ENCODE data around the gene IGLL1. TPM values are rescaled to one million over a fixed set of nuclear protein-coding genes. Genes with fewer than 3 reads are reported as not detected.

Gene IGLL1
- total and polyA plus RNA-seq, 2 experiments from 2014 or later = not detected

DNA sequence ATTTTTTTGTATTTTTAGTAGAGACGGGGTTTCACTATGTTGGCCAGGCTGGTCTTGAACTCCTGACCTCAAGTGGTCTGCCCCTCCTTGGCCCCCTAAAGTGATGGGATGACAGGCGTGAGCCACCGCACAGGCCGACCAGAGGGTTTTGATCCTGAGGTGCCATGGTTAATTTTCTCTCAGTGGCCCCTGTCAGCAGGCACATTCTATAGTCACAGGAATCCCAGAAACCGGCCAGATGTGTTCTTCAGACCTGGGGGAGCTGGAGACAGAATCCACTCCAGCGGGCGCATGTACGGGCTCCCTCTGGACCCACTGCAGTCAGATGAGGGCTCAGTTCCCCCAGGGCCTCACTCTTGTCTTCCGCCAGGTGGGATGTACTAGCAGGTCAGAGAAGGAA is 17.0 kb downstream of the IGLL1 start:
- H3K27me3 Mint-ChIP-seq (ENCODE audit: insufficient read depth, low read depth, poor library complexity) = peaks cover 39% of the 10 kb centered on the region

More for the DNA sequence above, 17.0 kb downstream of the IGLL1 start:
- Histone ChIP-seq H3K27me3 (ENCODE audit: insufficient read depth) (peaks cover 46% of the 10 kb centered on the region), H3K79me2 (replicated peaks; ENCODE audit: insufficient read depth) (no peaks in the 10 kb centered on the region), H4K20me1 (replicated peaks; ENCODE audit: insufficient read depth) (no peaks in the 10 kb centered on the region), H3K4me2 (no peak overlapping the region), H3K36me3 (ENCODE audit: insufficient read depth) (no peaks in the 10 kb centered on the region), H3K4me1 (ENCODE audit: insufficient read depth) (no peaks in the 10 kb centered on the region), H3K9me2 (ENCODE audit: insufficient read depth) (no peaks in the 10 kb centered on the region), H3F3A (replicated peaks; ENCODE audit: low read depth) (0 out of 2 replicates have a peak, but pooled peaks cover 6% of the 10 kb centered on the region), H3K4me3 (no peak overlapping the region), H2AFZ (no peak overlapping the region), H3K27ac (ENCODE audit: low read depth) (no peak overlapping the region)
- DNase-seq (ENCODE audit: low spot score) (no peak), ATAC-seq (no peak)
- Mint-ChIP-seq H3K4me3 (no peak overlapping the region), H3K9me3 (peaks cover 2% of the 10 kb centered on the region; the same call in 1 of the 3 replicates), H3K27ac (no peak overlapping the region), H3K36me3 (ENCODE audit: low read depth) (no peaks in the 10 kb centered on the region), H3K4me1 (peaks cover 13% of the 10 kb centered on the region)
- TF ChIP-seq EZH2phosphoT487 (IDR thresholded peaks at IDR 0.05; ENCODE audit: unreplicated experiment) (no peak), EZH2 (IDR thresholded peaks at IDR 0.05; ENCODE audit: low read depth, unreplicated experiment) (no peak), ZNF331 (CRISPR knock-in tag; IDR thresholded peaks at IDR 0.05; ENCODE audit: low read depth) (no peak), JUNB (IDR thresholded peaks at IDR 0.05; ENCODE audit: unreplicated experiment) (no peak), ZNF114 (CRISPR knock-in tag; IDR thresholded peaks at IDR 0.05) (no peak), POLR2AphosphoS5 (IDR thresholded peaks at IDR 0.05; ENCODE audit: low read depth) (no peak), STAT1 (IDR thresholded peaks at IDR 0.05; ENCODE audit: unreplicated experiment) (no peak), NANOG (IDR thresholded peaks at IDR 0.05; ENCODE audit: borderline replicate concordance) (no peak), CREB1 (CRISPR knock-in tag; IDR thresholded peaks at IDR 0.05; ENCODE audit: low read depth) (no peak)
- TF ChIP-seq, protein P1, sequence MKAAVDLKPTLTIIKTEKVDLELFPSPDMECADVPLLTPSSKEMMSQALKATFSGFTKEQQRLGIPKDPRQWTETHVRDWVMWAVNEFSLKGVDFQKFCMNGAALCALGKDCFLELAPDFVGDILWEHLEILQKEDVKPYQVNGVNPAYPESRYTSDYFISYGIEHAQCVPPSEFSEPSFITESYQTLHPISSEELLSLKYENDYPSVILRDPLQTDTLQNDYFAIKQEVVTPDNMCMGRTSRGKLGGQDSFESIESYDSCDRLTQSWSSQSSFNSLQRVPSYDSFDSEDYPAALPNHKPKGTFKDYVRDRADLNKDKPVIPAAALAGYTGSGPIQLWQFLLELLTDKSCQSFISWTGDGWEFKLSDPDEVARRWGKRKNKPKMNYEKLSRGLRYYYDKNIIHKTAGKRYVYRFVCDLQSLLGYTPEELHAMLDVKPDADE (IDR thresholded peaks at IDR 0.05) = no peak
- TF ChIP-seq, protein P2, sequence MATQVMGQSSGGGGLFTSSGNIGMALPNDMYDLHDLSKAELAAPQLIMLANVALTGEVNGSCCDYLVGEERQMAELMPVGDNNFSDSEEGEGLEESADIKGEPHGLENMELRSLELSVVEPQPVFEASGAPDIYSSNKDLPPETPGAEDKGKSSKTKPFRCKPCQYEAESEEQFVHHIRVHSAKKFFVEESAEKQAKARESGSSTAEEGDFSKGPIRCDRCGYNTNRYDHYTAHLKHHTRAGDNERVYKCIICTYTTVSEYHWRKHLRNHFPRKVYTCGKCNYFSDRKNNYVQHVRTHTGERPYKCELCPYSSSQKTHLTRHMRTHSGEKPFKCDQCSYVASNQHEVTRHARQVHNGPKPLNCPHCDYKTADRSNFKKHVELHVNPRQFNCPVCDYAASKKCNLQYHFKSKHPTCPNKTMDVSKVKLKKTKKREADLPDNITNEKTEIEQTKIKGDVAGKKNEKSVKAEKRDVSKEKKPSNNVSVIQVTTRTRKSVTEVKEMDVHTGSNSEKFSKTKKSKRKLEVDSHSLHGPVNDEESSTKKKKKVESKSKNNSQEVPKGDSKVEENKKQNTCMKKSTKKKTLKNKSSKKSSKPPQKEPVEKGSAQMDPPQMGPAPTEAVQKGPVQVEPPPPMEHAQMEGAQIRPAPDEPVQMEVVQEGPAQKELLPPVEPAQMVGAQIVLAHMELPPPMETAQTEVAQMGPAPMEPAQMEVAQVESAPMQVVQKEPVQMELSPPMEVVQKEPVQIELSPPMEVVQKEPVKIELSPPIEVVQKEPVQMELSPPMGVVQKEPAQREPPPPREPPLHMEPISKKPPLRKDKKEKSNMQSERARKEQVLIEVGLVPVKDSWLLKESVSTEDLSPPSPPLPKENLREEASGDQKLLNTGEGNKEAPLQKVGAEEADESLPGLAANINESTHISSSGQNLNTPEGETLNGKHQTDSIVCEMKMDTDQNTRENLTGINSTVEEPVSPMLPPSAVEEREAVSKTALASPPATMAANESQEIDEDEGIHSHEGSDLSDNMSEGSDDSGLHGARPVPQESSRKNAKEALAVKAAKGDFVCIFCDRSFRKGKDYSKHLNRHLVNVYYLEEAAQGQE (IDR thresholded peaks at IDR 0.05; ENCODE audit: unreplicated experiment) = no peak
- TF ChIP-seq, protein P3, sequence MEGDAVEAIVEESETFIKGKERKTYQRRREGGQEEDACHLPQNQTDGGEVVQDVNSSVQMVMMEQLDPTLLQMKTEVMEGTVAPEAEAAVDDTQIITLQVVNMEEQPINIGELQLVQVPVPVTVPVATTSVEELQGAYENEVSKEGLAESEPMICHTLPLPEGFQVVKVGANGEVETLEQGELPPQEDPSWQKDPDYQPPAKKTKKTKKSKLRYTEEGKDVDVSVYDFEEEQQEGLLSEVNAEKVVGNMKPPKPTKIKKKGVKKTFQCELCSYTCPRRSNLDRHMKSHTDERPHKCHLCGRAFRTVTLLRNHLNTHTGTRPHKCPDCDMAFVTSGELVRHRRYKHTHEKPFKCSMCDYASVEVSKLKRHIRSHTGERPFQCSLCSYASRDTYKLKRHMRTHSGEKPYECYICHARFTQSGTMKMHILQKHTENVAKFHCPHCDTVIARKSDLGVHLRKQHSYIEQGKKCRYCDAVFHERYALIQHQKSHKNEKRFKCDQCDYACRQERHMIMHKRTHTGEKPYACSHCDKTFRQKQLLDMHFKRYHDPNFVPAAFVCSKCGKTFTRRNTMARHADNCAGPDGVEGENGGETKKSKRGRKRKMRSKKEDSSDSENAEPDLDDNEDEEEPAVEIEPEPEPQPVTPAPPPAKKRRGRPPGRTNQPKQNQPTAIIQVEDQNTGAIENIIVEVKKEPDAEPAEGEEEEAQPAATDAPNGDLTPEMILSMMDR (conservative IDR thresholded peaks at IDR 0.05; ENCODE audit: low read depth in 2 of 2) = no peak
- TF ChIP-seq, protein P4, sequence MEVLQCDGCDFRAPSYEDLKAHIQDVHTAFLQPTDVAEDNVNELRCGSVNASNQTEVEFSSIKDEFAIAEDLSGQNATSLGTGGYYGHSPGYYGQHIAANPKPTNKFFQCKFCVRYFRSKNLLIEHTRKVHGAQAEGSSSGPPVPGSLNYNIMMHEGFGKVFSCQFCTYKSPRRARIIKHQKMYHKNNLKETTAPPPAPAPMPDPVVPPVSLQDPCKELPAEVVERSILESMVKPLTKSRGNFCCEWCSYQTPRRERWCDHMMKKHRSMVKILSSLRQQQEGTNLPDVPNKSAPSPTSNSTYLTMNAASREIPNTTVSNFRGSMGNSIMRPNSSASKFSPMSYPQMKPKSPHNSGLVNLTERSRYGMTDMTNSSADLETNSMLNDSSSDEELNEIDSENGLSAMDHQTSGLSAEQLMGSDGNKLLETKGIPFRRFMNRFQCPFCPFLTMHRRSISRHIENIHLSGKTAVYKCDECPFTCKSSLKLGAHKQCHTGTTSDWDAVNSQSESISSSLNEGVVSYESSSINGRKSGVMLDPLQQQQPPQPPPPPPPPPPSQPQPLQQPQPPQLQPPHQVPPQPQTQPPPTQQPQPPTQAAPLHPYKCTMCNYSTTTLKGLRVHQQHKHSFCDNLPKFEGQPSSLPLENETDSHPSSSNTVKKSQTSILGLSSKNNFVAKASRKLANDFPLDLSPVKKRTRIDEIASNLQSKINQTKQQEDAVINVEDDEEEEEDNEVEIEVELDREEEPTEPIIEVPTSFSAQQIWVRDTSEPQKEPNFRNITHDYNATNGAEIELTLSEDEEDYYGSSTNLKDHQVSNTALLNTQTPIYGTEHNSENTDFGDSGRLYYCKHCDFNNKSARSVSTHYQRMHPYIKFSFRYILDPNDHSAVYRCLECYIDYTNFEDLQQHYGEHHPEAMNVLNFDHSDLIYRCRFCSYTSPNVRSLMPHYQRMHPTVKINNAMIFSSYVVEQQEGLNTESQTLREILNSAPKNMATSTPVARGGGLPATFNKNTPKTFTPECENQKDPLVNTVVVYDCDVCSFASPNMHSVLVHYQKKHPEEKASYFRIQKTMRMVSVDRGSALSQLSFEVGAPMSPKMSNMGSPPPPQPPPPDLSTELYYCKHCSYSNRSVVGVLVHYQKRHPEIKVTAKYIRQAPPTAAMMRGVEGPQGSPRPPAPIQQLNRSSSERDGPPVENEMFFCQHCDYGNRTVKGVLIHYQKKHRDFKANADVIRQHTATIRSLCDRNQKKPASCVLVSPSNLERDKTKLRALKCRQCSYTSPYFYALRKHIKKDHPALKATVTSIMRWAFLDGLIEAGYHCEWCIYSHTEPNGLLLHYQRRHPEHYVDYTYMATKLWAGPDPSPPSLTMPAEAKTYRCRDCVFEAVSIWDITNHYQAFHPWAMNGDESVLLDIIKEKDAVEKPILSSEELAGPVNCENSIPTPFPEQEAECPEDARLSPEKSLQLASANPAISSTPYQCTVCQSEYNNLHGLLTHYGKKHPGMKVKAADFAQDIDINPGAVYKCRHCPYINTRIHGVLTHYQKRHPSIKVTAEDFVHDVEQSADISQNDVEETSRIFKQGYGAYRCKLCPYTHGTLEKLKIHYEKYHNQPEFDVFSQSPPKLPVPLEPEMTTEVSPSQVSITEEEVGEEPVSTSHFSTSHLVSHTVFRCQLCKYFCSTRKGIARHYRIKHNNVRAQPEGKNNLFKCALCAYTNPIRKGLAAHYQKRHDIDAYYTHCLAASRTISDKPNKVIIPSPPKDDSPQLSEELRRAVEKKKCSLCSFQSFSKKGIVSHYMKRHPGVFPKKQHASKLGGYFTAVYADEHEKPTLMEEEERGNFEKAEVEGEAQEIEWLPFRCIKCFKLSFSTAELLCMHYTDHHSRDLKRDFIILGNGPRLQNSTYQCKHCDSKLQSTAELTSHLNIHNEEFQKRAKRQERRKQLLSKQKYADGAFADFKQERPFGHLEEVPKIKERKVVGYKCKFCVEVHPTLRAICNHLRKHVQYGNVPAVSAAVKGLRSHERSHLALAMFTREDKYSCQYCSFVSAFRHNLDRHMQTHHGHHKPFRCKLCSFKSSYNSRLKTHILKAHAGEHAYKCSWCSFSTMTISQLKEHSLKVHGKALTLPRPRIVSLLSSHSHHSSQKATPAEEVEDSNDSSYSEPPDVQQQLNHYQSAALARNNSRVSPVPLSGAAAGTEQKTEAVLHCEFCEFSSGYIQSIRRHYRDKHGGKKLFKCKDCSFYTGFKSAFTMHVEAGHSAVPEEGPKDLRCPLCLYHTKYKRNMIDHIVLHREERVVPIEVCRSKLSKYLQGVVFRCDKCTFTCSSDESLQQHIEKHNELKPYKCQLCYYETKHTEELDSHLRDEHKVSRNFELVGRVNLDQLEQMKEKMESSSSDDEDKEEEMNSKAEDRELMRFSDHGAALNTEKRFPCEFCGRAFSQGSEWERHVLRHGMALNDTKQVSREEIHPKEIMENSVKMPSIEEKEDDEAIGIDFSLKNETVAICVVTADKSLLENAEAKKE (CRISPR knock-in tag; IDR thresholded peaks at IDR 0.05) = no peak

Data from GM23338 (cell line).